GM19467 (cell line): ENCODE results near the gene FGF18.
"Not testable (repeated sequence)": the region's sequence is repeated elsewhere in the genome, so short reads cannot be mapped to it uniquely, and the experiment has no call there.

Source experiments
- ATAC-seq: cut with Tn5 transposase; IDR thresholded peaks from one replicate; pipeline ENCODE4 v1.9.1; 2021; ENCODE audit warnings: mild to moderate bottlenecking, moderate library complexity; ENCODE audit not compliant: unreplicated experiment

Gene FGF18, protein sequence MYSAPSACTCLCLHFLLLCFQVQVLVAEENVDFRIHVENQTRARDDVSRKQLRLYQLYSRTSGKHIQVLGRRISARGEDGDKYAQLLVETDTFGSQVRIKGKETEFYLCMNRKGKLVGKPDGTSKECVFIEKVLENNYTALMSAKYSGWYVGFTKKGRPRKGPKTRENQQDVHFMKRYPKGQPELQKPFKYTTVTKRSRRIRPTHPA

GRCh38 chr5:171418982-171419687, at the start of gene FGF18:
TSS of gene FGF18 (plus strand) at chr5:171419647. CDS start at chr5:171420200, 553 bp downstream.
- peak; percentile 36 for ATAC-seq

- no peak for ATAC-seq
Measured at GRCh38 chr5:171369898-171370297, 49.5 kb upstream of the FGF18 start.

DNA sequence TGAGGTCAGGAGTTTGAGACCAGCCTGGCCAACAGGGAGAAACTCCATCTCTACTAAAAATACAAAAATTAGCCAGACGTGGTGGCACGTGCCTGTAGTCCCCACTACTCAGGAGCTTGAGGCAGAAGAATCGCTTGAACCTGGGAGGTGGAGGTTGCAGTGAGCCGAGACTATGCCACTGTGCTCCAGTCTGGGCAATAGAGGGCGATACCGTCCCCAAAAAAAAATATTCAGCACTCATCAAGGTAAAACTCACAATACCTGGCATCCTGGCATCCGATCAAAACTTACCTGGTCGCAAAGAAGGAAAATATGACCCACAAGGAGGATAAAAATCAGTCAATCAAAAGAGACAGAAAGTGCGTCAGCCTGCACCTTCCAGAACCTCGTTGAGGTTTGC, 48.6 kb upstream of the FGF18 start:
- not testable (repeated sequence) for ATAC-seq

- no peak for ATAC-seq
Measured at GRCh38 chr5:171371326-171371725, 48.1 kb upstream of the FGF18 start.

- no peak for ATAC-seq
Measured at GRCh38 chr5:171379961-171380360, 39.5 kb upstream of the FGF18 start.

GRCh38 chr5:171384416-171384815, 35.0 kb upstream of the FGF18 start:
- not testable (repeated sequence) for ATAC-seq

DNA sequence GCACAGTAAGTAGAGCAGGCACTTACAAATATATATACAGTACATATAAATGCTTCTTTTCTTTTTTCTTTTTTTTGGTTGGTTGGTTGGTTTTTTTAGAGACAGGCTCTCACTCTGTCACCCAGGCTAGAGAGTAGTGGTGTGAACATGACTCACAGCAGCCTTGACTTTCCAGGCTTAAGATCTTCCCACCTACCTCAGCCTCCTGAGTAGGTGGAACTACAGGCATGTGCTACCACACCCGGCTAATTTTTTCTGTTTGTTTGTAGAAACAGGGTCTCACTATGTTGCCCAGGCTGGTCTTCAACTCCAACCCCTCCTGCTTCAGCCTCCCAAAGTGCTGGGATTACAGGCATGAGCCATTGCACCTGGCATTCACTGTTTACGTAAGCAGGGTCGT, 34.4 kb upstream of the FGF18 start:
- ATAC-seq = not testable (repeated sequence)

- no peak for ATAC-seq
Measured at GRCh38 chr5:171386006-171386671, 33.3 kb upstream of the FGF18 start.

DNA sequence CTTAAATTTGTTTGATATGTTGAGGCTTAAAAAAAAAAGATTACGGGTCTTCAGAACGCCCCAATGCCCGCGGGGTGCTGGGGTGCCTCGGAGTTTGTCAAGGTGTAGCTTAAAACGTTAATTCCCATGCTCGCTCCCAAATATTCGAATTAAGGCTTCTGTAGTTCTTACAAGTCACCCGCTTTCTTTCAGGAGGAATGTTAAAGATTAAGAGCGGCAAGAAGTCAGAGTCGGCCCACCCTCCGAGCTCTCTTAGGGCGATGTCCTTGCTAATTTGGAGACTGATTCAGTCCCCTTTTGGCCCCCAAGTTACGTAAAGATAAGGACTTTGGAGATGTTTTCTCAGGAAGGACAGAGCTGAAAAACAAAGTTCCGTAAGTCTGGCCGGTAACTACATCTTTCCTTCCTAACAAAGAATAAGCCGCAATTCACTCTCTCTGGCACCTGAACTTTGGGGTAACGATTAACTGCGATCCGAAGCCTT, 32.5 kb upstream of the FGF18 start:
- ATAC-seq = no peak

DNA sequence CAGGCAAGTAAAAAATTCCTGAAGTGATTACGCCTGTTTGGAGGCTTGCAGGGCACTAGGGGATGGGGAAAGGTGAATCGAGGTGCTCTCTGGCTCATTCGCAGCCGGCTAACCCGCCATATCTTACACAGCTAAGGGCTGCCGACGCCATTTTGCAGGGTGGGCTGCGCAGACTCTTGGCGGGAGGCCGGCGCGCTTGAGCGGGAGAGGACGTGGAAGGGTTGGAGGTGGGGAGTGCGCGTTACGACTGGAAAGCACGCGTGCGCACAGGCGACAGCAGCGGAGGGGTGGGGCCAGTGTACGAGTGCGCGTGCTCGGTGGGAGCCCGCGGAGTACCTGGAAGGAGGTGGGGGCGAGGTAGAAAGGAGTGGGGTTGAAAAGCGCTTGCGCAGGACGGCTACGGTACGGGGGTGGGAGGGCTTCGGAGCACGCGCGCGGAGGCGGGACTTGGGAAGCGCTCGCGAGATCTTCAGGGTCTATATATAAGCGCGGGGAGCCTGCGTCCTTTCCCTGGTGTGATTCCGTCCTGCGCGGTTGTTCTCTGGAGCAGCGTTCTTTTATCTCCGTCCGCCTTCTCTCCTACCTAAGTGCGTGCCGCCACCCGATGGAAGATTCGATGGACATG, 32.0 kb upstream of the FGF18 start, which contains the start of gene NPM1:
Gene NPM1, plus strand, starts transcription at position 505 of the 625 bp plus-strand sequence. Its CDS starts 100 bp downstream, at position 605.
- peak; percentile 82 for ATAC-seq

GRCh38 chr5:171387970-171388815, 31.3 kb upstream of the FGF18 start:
- peak; percentile 40 for ATAC-seq

DNA sequence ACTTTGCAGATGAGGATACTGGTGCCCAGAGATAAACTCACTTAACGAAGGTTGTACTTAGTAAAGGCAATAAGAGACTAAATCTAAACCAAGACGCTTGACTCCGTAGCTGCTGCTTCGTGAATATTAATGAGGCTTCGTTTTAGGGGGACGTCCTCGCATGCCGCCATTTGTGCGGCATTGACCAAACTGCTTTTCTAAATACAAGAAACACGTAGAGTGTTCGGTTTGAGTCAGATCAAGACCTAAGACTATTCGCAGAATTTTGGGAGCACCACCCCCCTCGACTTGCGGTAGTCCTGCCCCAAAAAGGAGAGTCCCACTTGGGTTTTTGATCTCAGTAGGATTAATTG, 30.7 kb upstream of the FGF18 start:
- no peak for ATAC-seq

- no peak for ATAC-seq
Measured at GRCh38 chr5:171390883-171391677, 28.4 kb upstream of the FGF18 start.

DNA sequence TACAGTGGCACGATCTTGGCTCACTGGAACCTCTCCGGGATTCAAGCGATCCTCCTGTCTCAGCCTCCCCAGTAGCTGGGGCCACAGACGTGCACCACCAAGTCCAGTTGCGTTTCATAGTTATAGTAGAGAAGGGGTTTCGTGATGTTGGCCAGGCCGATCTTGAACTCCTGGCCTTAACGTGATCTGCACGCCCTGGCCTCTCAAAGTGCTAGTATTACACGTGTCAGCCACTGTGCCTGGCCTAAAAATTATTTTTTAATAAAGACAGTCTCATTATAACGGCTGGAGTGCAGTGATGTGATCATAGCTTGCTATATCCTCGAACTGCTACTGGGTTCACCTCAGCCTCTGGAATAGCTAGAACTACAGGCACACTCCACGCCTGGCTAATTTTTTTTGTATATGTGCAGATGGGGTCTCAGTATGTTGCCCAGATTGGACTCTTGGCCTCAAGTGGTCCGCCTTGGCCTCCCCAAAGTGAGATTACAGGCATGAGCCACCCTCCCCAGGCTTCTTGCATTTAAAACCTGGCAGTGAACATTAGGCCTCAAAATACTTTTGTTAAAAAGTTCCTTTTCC, 27.4 kb upstream of the FGF18 start:
- ATAC-seq = no peak

DNA sequence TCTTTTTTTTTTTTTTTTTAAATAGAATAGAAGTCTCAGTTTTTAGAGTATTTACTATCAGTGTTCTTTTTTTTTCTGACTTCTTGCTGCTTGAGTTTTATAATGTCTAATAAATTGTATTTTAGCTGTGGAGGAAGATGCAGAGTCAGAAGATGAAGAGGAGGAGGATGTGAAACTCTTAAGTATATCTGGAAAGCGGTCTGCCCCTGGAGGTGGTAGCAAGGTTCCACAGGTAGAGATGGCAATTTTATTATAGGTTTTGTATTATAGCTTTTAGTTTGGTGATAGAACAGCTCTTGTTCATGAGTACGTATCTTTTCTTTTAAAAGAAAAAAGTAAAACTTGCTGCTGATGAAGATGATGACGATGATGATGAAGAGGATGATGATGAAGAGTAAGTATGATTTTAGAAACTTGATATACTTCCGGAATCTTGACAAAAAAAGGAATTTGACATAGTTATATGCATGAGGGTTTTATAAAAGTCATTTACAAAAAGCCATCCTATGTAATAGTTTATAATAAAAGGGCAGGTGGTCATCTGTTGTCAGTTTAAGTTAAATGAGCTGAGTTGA, 26.8 kb upstream of the FGF18 start:
- ATAC-seq = no peak

- ATAC-seq = no peak
Measured at GRCh38 chr5:171395042-171395441, 24.4 kb upstream of the FGF18 start.

- ATAC-seq = not testable (repeated sequence)
Measured at GRCh38 chr5:171396583-171396982, 22.9 kb upstream of the FGF18 start.

DNA sequence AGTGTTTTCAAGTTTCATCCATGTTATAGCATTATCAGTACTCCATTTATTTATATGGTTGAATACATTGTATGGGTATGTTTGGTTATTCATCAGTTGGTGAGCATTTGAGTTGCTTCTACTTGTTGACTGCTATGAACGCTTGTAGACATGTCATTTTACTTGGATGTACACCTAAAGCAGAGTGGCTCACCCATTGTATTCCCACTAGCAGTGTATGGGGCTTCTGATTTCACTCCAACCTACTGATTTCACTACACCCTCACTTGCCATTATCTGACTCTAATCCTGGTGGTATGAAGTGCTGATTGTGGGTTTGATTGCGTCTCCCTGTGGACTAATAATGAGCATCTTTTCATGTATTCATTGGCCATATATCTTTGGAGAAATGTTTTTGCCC, 22.3 kb upstream of the FGF18 start:
- ATAC-seq = no peak

DNA sequence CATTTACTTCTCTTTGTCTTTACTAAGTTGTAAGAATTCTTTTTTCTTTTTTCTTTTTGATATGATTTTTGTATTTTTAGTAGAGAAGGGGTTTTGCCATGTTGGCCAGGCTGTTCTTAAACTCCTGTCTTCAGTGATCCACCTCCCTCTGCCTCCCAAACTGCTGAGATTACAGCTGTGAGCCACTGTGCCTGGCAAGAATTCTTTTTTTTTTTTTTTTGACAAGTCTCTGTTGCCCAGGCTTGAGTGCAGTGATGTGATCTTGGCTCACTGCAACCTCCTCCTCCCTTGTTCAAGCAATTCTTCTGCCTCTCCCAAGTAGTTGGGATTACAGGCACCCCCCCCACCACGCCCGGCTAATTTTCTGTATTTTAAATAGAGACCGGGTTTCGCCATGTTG, 21.8 kb upstream of the FGF18 start:
- no peak for ATAC-seq
